K562 (cell line): ENCODE results near the gene SLC9A3. TPM values are rescaled to one million over a fixed set of nuclear protein-coding genes. Genes with fewer than 3 reads are reported as not detected.
"Not testable (repeated sequence)": the region's sequence is repeated elsewhere in the genome, so short reads cannot be mapped to it uniquely, and the experiment has no call there.

ENCODE experiments used
- ATAC-seq: fragments of 200-7000 bp; cut with Tn5 transposase; 3 replicates; pipeline ENCODE4 v1.9.1; 2020; ENCODE audit warnings: moderate library complexity
- BruUV-seq: library from RNA; stranded (reverse); fragments of 400-500 nt; replicated peaks from 2 replicates; lab custom pipeline; 2021; lab: Mats Ljungman, UMichigan
- CTCF ChIA-PET: fragments of 300-600 bp; formaldehyde crosslinking; extraction: SDS; loops from one replicate; lab custom pipeline; 2021; ENCODE audit warnings: low intra/inter-chr PET ratio; lab: Yijun Ruan, JAX
- POLR2A ChIA-PET: fragments of 300-600, 350-650 bp; sonication (Branson Sonifier 250); formaldehyde crosslinking; extraction: SDS; loops from one replicate; lab custom pipeline; 2021; ENCODE audit warnings: antibody characterized with exemption, inconsistent platforms; lab: Yijun Ruan, JAX
- DNase-seq, 4 experiments: peaks; one replicate each; pipeline versions ENCODE4 v3.0.0 to v3.0.0-alpha.2; 2011 to 2018; ENCODE audit warnings: low spot score in 3 of 4, mixed read lengths in 3 of 4; ENCODE audit errors: extremely low read depth in 1 of 4
- FAIRE-seq: peaks from 2 replicates; lab custom pipeline; 2011; peaks lifted over from hg19 to GRCh38; lab: Jason Lieb, UNC
- H2AFZ ChIP-seq: 2 replicates; pipeline ENCODE4 v1.6.0; 2011; ENCODE audit warnings: low read depth, low read length, control low read depth, inconsistent platforms
- H3K27ac ChIP-seq: fragments of 200-600 bp; 3 replicates; pipeline ENCODE4 v1.8.0; 2011; ENCODE audit warnings: low read depth, mild to moderate bottlenecking, control low read depth, inconsistent platforms, low read length, moderate library complexity, mixed read lengths; ENCODE audit errors: extremely low read depth
- H3K27me3 ChIP-seq, 2 experiments: fragments of 300-600 bp in 1 of 2; 2 replicates in 1 of 2; 3 replicates in 1 of 2; pipeline versions ENCODE4 v1.6.0 to v1.8.0; 2011; ENCODE audit warnings: inconsistent platforms in 2 of 2, low read length in 2 of 2, mild to moderate bottlenecking in 1 of 2, mixed read lengths in 1 of 2, moderate library complexity in 1 of 2; ENCODE audit not compliant: control insufficient read depth in 2 of 2, insufficient read depth in 2 of 2
- H3K36me3 ChIP-seq: fragments of 300-600 bp; 3 replicates; pipeline ENCODE4 v1.8.0; 2011; ENCODE audit warnings: mild to moderate bottlenecking, low read length, inconsistent platforms; ENCODE audit not compliant: control insufficient read depth, insufficient read depth
- H3K4me1 ChIP-seq, 2 experiments: fragments of 200-600 bp in 1 of 2; replicated peaks in 1 of 2; 2 replicates in 1 of 2; 3 replicates in 1 of 2; pipeline versions ENCODE4 v1.5.1 to v1.8.0; 2011; ENCODE audit warnings: inconsistent platforms in 2 of 2, low read length in 2 of 2, mild to moderate bottlenecking in 1 of 2, mixed read lengths in 1 of 2, moderate library complexity in 1 of 2; ENCODE audit not compliant: control insufficient read depth in 2 of 2, insufficient read depth in 2 of 2
- H3K4me2 ChIP-seq: 2 replicates; pipeline ENCODE4 v1.6.1; 2011; ENCODE audit warnings: low read length, control low read depth, inconsistent platforms, mixed read lengths; ENCODE audit not compliant: insufficient read depth
- H3K4me3 ChIP-seq: fragments of 200-600 bp; sonication (generic), shearing (Covaris generic); 2 replicates; pipeline ENCODE4 v1.5.1; 2016; ENCODE audit warnings: control low read depth, inconsistent platforms
- H3K79me2 ChIP-seq: fragments of 200-600 bp; 3 replicates; pipeline ENCODE4 v1.8.0; 2011; ENCODE audit warnings: low read length, inconsistent platforms; ENCODE audit not compliant: control insufficient read depth, insufficient read depth
- H3K9ac ChIP-seq, 2 experiments: 2 replicates each; pipeline versions ENCODE4 v1.6.0 to v1.6.1; 2011; ENCODE audit warnings: low read depth in 2 of 2, low read length in 2 of 2, control low read depth in 1 of 2, inconsistent platforms in 1 of 2, mild to moderate bottlenecking in 1 of 2, mixed read lengths in 1 of 2; ENCODE audit not compliant: insufficient read depth in 1 of 2
- H3K9me1 ChIP-seq: one replicate; pipeline ENCODE4 v1.6.0; 2011; ENCODE audit warnings: inconsistent platforms, mild to moderate bottlenecking, low read length, moderate library complexity; ENCODE audit not compliant: control insufficient read depth, insufficient read depth
- H3K9me3 ChIP-seq: replicated peaks from 2 replicates; pipeline ENCODE4 v1.5.1; 2011; ENCODE audit warnings: low read depth, low read length, inconsistent platforms; ENCODE audit not compliant: control insufficient read depth, insufficient read depth
- H4K20me1 ChIP-seq: replicated peaks from 2 replicates; pipeline ENCODE4 v1.6.1; 2011; ENCODE audit warnings: low read length, inconsistent platforms, mixed read lengths; ENCODE audit not compliant: control insufficient read depth, insufficient read depth
- HNRNPLL ChIP-seq: fragments of 200-400 bp; formaldehyde crosslinking; IDR thresholded peaks from 2 replicates; pipeline ENCODE4 v1.6.1; 2017; ENCODE audit warnings: low read length, low read depth, mild to moderate bottlenecking; ENCODE audit not compliant: poor library complexity, severe bottlenecking
- OTX1 ChIP-seq: fragments of 450-650 bp; formaldehyde crosslinking; IDR thresholded peaks from 2 replicates; pipeline ENCODE4 v1.4.0; 2022; ENCODE audit warnings: mild to moderate bottlenecking
- RBM17 ChIP-seq: fragments of 200-400 bp; formaldehyde crosslinking; IDR thresholded peaks from 2 replicates; pipeline ENCODE4 v1.6.1; 2017; ENCODE audit warnings: low read depth, mild to moderate bottlenecking, low read length, borderline replicate concordance
- SNRNP70 ChIP-seq: fragments of 200-400 bp; formaldehyde crosslinking; optimal IDR thresholded peaks from 2 replicates; pipeline ENCODE3; 2017; ENCODE audit warnings: low read depth, low read length
- ZNF407 ChIP-seq: fragments of 450-650 bp; IDR thresholded peaks from 2 replicates; pipeline ENCODE4 v1.6.1; 2016; ENCODE audit warnings: low read depth
- WGBS: fragments of 100-300 bp; shearing (Covaris generic); methylation state at CpG from one replicate; pipeline ENCODE4 v1.1.6; 2016; ENCODE audit warnings: low coverage, mixed read lengths; ENCODE audit not compliant: insufficient coverage; ENCODE audit errors: missing lambda C conversion rate; 5-methylcytosine and 5-hydroxymethylcytosine counted together
- in situ Hi-C: fragments of 300-500 bp; cut with MboI; formaldehyde crosslinking; loops from 4 replicates; pipeline ENCODE4 v1.15.0; 2018; ENCODE audit warnings: inconsistent platforms, mixed read lengths
- intact Hi-C: fragments of 100-400 bp; cut with micrococcal nuclease; formaldehyde crosslinking; loops from 2 replicates; pipeline ENCODE4 v1.14.2; 2022
- polyA plus RNA-seq, 8 experiments: library from polyadenylated mRNA; depleted of rRNA in 4 of 8; stranded (reverse) in 5 of 8; unstranded in 3 of 8; fragments of >200 nt; fragmentation: Nextera tagmentation in 2 of 8; fragmentation: Illumina TruSeq in 1 of 8; extraction: Ambion mirVana in 2 of 8; extraction: Trizol in 1 of 8; gene quantifications; 2 replicates each; pipeline versions ENCODE4 v1.2.1 to v1.2.3, GENCODE V29; 2011 to 2014; ENCODE audit warnings: inconsistent platforms in 1 of 8, missing spikeins in 1 of 8
- total RNA-seq, 7 experiments: library from RNA; depleted of rRNA in 6 of 7; stranded (reverse); fragments of >200 nt in 6 of 7; fragmentation: Illumina TruSeq in 2 of 7; extraction: Trizol in 2 of 7; gene quantifications; 2 replicates each; pipeline versions ENCODE4 v1.2.1 to v1.2.3, GENCODE V29; 2011 to 2021; ENCODE audit warnings: low replicate concordance in 1 of 7

SLC9A3 gene
- total and polyA plus RNA-seq, 9 of the 15 experiments (the other 6 are each of a cell fraction or from before 2014, with no cell fraction given) = 1.5 to 5.8 (median 3.7) TPM; not detected in 2

GRCh38 chr5:509611-510185 lies 14.6 kb downstream of the SLC9A3 start (continued):
- no peak for TF ChIP-seq ZNF407
- no peak for TF ChIP-seq OTX1 (CRISPR knock-in tag)
- no peak for TF ChIP-seq RBM17
- TF ChIP-seq SNRNP70 = no peak
- no peak for TF ChIP-seq HNRNPLL

- WGBS = 32% methylated on average over 36 of the region's 42 CpGs
- FAIRE-seq, in situ Hi-C loops, H3K27ac ChIP-seq, H2AFZ ChIP-seq, ATAC-seq, H4K20me1 ChIP-seq, H3K9me1 ChIP-seq, H3K79me2 ChIP-seq, intact Hi-C loops, CTCF ChIA-PET, H3K4me3 ChIP-seq, H3K9me3 ChIP-seq, H3K9ac ChIP-seq, H3K4me2 ChIP-seq, H3K36me3 ChIP-seq, BruUV-seq, DNase-seq: not testable (repeated sequence)
- Histone ChIP-seq H3K27me3 (peaks cover 37 to 72% of the 10 kb centered on the region in 2 experiments), H3K4me1 (peaks cover 0 to 31% of the 10 kb centered on the region in 2 experiments; a peak in 2 of 5 replicates)
- POLR2A ChIA-PET = interaction anchor here (0.6 kb wide), 1 partner anchor 32 kb away, joined by 3 read pairs; no protein-coding TSS in a partner anchor
Observed at GRCh38 chr5:507986-508575, 16.2 kb downstream of the SLC9A3 start.
